CD8-positive, alpha-beta memory T cell (primary cell): Measurements from ENCODE around the gene STK32C. TPM values are rescaled to one million over a fixed set of nuclear protein-coding genes. Genes with fewer than 3 reads are reported as not detected.

Experiments used
- CTCF ChIA-PET: fragments of 350-600 bp; sonication (Branson Sonifier 250); formaldehyde crosslinking; loops from one replicate; lab custom pipeline; 2021; ENCODE audit warnings: antibody characterized with exemption; lab: Charles Lee
- POLR2A ChIA-PET: fragments of 350-600 bp; sonication (Branson Sonifier 250); formaldehyde crosslinking; loops from one replicate; lab custom pipeline; 2021; ENCODE audit warnings: antibody characterized with exemption; lab: Charles Lee
- DNase-seq, 5 donors: peaks; one replicate each; pipeline versions ENCODE4 v3.0.0 to v3.0.0-alpha.2; 2020 to 2022; ENCODE audit warnings: mixed read lengths in 1 of 5
- H3K27ac ChIP-seq: one replicate; pipeline ENCODE4 v1.7.0; 2013; ENCODE audit warnings: low read depth, mild to moderate bottlenecking, low read length, moderate library complexity
- H3K27me3 ChIP-seq: 2 replicates; pipeline ENCODE4 v1.7.0; 2013; ENCODE audit warnings: low read length, mild to moderate bottlenecking; ENCODE audit not compliant: insufficient read depth, poor library complexity, severe bottlenecking
- H3K36me3 ChIP-seq: 2 replicates; pipeline ENCODE4 v1.7.0; 2013; ENCODE audit warnings: mild to moderate bottlenecking, low read length, moderate library complexity; ENCODE audit not compliant: insufficient read depth
- H3K4me1 ChIP-seq: 2 replicates; pipeline ENCODE4 v1.7.0; 2013; ENCODE audit warnings: mild to moderate bottlenecking, low read length, moderate library complexity; ENCODE audit not compliant: insufficient read depth
- H3K4me3 ChIP-seq: 2 replicates; pipeline ENCODE4 v1.7.0; 2013; ENCODE audit warnings: mild to moderate bottlenecking, low read length
- H3K9me3 ChIP-seq: 2 replicates; pipeline ENCODE4 v1.7.0; 2013; ENCODE audit warnings: mild to moderate bottlenecking, low read length
- H3K27ac Mint-ChIP-seq, 8 donors: one replicate each; pipeline ENCODE4 v1.8.0; 2020 to 2021; ENCODE audit warnings: mixed read lengths in 8 of 8, mild to moderate bottlenecking in 6 of 8, inconsistent platforms in 3 of 8, moderate library complexity in 3 of 8
- H3K27me3 Mint-ChIP-seq, 2 donors: one replicate each; pipeline ENCODE4 v1.8.0; 2020 to 2021; ENCODE audit warnings: mixed read lengths in 2 of 2, mild to moderate bottlenecking in 1 of 2, moderate library complexity in 1 of 2
- H3K36me3 Mint-ChIP-seq, 3 donors: one replicate each; pipeline ENCODE4 v1.8.0; 2020 to 2021; ENCODE audit warnings: mixed read lengths in 3 of 3, inconsistent platforms in 1 of 3, mild to moderate bottlenecking in 1 of 3
- H3K4me1 Mint-ChIP-seq, 3 donors: one replicate each; pipeline ENCODE4 v1.8.0; 2020 to 2021; ENCODE audit warnings: mixed read lengths in 3 of 3, inconsistent platforms in 1 of 3, mild to moderate bottlenecking in 1 of 3
- H3K4me3 Mint-ChIP-seq, 7 donors: one replicate each; pipeline ENCODE4 v1.8.0; 2020 to 2021; ENCODE audit warnings: mixed read lengths in 7 of 7, mild to moderate bottlenecking in 6 of 7, moderate library complexity in 4 of 7, inconsistent platforms in 2 of 7
- H3K9me3 Mint-ChIP-seq, 5 donors: one replicate each; pipeline ENCODE4 v1.8.0; 2020 to 2022; ENCODE audit warnings: mixed read lengths in 5 of 5, mild to moderate bottlenecking in 3 of 5, moderate library complexity in 2 of 5, inconsistent platforms in 1 of 5
- polyA plus RNA-seq: library from polyadenylated mRNA; unstranded; fragments of 300-500 nt; fragmentation: Illumina TruSeq; gene quantifications from one replicate; pipeline ENCODE4 v1.2.3, GENCODE V29; 2021
- total RNA-seq, 2 experiments: library from RNA; stranded (reverse); gene quantifications; one replicate each; pipeline ENCODE4 v1.2.3, GENCODE V29; 2021

Gene STK32C
- total and polyA plus RNA-seq, 3 experiments from 2014 or later = 8.5 to 14.9 (median 14.0) TPM

DNA sequence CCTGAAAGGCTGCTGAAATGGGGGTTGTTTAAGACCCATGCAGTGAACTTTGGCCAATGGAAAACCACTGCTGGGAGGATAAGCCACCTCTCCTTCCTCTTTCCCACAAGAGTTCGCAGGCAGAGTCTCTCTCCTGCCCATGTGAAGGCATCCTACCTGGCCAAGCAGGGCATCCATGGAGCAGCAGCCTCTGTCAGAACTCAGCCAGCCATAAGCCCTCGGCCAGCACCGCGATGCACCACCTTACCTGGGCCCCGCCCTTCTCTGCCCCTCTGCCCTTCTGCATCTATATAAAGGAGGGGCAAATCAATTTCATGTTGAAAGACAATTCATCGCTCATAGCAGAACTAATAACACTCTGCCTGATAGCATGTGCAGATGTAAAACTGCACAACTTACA, 6.1 kb upstream of the STK32C start:
- Histone ChIP-seq H3K4me3 (no peak overlapping the region), H3K36me3 (no peaks in the 10 kb centered on the region), H3K27ac (no peak overlapping the region), H3K9me3 (no peaks in the 10 kb centered on the region), H3K27me3 (no peaks in the 10 kb centered on the region), H3K4me1 (no peaks in the 10 kb centered on the region)
- H3K27ac Mint-ChIP-seq = peak overlapping the region in 1 of 8 donors; percentile 12
- ChIA-PET CTCF (interaction anchor here (0.8 kb wide), 1 partner anchor 17 kb away, joined by 3 read pairs; no protein-coding TSS in a partner anchor), POLR2A (no interaction called here)
- H3K27me3 Mint-ChIP-seq = peaks cover 0 to 1% of the 10 kb centered on the region in 2 donors
- H3K4me1 Mint-ChIP-seq = peaks cover 0 to 3% (median 0%) of the 10 kb centered on the region in 3 donors
- no peak for DNase-seq
- H3K9me3 Mint-ChIP-seq = peaks cover 0 to 2% (median 0%) of the 10 kb centered on the region in 5 donors
- H3K36me3 Mint-ChIP-seq = no peaks in the 10 kb centered on the region
- H3K4me3 Mint-ChIP-seq = no peak overlapping the region

DNA sequence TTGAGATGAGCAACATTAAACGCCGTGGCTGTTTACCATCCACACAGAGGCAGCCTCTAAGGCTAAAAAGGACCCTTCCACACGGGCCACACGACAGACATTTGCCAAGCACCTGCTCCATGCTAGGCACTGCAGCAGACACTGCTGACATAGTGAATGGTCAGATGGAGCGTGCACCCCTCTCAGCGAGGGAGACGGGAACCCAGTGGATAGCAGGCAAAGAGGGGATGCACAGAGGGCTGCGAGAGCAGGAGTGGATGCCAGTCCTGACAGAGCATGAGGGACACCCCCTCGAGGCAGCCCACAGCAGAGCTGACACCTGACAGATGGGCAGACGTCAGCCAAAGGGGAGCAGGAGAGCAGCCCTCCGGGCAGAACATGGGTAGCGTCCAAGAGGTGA, 5.6 kb upstream of the STK32C start:
- H3K4me1 ChIP-seq = no peaks in the 10 kb centered on the region
- Mint-ChIP-seq H3K27me3 (peaks cover 0 to 1% of the 10 kb centered on the region in 2 donors), H3K36me3 (no peaks in the 10 kb centered on the region), H3K27ac (no peak overlapping the region), H3K9me3 (peaks cover 0 to 2% (median 0%) of the 10 kb centered on the region in 5 donors), H3K4me1 (peaks cover 0 to 5% (median 0%) of the 10 kb centered on the region in 3 donors), H3K4me3 (peak overlapping the region in 1 of 7 donors; percentile 58)
- no peak for DNase-seq
- H3K27ac ChIP-seq = no peak overlapping the region
- no peaks in the 10 kb centered on the region for H3K27me3 ChIP-seq
- H3K36me3 ChIP-seq = no peaks in the 10 kb centered on the region
- POLR2A ChIA-PET = no interaction called here
- no peak overlapping the region for H3K4me3 ChIP-seq
- no peaks in the 10 kb centered on the region for H3K9me3 ChIP-seq
- CTCF ChIA-PET = no interaction called here

DNA sequence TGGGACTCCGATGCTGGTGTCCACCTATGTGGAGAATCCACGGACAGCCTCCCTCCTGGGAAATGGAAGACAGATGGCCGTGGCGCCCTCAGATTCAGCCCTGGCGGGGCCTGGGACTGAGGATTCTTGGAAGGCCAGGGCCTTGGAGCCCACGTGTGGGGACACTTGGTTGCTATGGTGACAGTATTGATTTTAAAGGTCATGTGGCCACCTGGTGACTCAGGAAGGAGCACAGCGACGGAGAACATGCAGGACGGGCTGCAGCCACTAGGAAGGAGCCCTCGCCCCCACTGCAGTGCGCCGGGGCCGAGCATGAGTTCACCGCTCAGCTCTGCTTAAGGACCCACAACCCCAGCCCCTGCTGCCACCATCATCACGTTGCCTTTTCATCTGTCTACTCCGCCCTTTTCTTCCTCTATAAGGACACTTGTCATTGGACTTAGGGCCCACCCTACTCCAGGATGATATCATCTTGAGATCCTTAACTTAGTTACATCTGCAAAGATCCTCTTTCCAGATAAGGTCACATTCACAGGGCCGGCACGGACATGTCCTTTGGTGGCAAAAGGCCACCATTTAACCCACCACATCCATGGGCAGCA, 3.7 kb upstream of the STK32C start:
- H3K36me3 ChIP-seq = no peaks in the 10 kb centered on the region
- CTCF ChIA-PET = interaction anchor here (1.6 kb wide), 1 partner anchor 42 kb away, joined by 3 read pairs; no protein-coding TSS in a partner anchor

DNA sequence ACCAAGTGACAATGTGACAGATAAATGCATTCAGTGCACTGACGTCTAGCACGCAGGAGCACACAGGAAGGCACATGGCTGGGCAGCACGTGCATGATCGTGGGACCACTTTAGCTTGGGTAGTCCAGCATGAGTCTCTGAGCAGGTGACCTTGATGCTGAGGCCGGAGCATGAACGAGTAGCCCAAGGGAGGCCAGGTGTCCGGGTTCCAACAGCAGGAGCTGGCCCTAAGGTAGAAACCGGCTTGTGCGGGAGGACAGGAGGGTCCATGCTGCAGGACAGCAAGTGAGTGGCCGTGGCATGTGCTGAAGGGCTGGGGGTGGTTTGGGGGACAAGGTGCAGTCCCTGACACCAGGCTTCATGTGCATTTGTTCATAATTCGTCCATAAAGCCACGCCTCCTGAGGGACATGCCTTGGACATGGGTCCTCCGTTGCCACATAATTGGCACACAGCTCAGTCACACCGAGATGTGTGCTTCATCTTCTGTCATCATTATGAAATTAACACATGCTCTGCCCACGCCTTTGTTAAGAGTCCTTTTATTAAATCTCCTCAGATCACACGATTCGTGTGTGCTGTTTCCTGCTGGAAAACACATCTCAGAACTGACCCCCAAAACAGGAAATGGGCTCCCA, 3.1 kb upstream of the STK32C start:
- ChIA-PET POLR2A (no interaction called here), CTCF (interaction anchor here (1.6 kb wide), 1 partner anchor 42 kb away, joined by 3 read pairs; no protein-coding TSS in a partner anchor)
- H3K4me1 Mint-ChIP-seq = peaks cover 5 to 16% (median 12%) of the 10 kb centered on the region in 3 donors
- peaks cover 0 to 1% (median 0%) of the 10 kb centered on the region in 3 donors for H3K36me3 Mint-ChIP-seq
- peak overlapping the region in 1 of 8 donors; percentile 71 for H3K27ac Mint-ChIP-seq
- H3K9me3 ChIP-seq = no peaks in the 10 kb centered on the region
- H3K27ac ChIP-seq = no peak overlapping the region
- DNase-seq = no peak
- H3K4me3 ChIP-seq = no peak overlapping the region
- H3K4me3 Mint-ChIP-seq = peak overlapping the region in 2 of 7 donors; percentile 19 to 76
- peaks cover 0 to 1% of the 10 kb centered on the region in 2 donors for H3K27me3 Mint-ChIP-seq
- peaks cover 0 to 2% (median 0%) of the 10 kb centered on the region in 5 donors for H3K9me3 Mint-ChIP-seq
- no peaks in the 10 kb centered on the region for H3K27me3 ChIP-seq
- peaks cover 10% of the 10 kb centered on the region for H3K4me1 ChIP-seq
- H3K36me3 ChIP-seq = no peaks in the 10 kb centered on the region

More for the DNA sequence above, 3.7 kb upstream of the STK32C start:
- Mint-ChIP-seq H3K4me3 (peak overlapping the region in 1 of 7 donors; percentile 76), H3K9me3 (peaks cover 0 to 2% (median 0%) of the 10 kb centered on the region in 5 donors), H3K36me3 (peaks cover 0 to 1% (median 0%) of the 10 kb centered on the region in 3 donors), H3K27ac (peak overlapping the region in 2 of 8 donors; percentile 58 to 60), H3K4me1 (peaks cover 3 to 11% (median 6%) of the 10 kb centered on the region in 3 donors), H3K27me3 (peaks cover 0 to 1% of the 10 kb centered on the region in 2 donors)
- DNase-seq = no peak
- POLR2A ChIA-PET = no interaction called here
- Histone ChIP-seq H3K27ac (no peak overlapping the region), H3K9me3 (no peaks in the 10 kb centered on the region), H3K4me1 (peaks cover 6% of the 10 kb centered on the region), H3K27me3 (no peaks in the 10 kb centered on the region), H3K4me3 (no peak overlapping the region)

DNA sequence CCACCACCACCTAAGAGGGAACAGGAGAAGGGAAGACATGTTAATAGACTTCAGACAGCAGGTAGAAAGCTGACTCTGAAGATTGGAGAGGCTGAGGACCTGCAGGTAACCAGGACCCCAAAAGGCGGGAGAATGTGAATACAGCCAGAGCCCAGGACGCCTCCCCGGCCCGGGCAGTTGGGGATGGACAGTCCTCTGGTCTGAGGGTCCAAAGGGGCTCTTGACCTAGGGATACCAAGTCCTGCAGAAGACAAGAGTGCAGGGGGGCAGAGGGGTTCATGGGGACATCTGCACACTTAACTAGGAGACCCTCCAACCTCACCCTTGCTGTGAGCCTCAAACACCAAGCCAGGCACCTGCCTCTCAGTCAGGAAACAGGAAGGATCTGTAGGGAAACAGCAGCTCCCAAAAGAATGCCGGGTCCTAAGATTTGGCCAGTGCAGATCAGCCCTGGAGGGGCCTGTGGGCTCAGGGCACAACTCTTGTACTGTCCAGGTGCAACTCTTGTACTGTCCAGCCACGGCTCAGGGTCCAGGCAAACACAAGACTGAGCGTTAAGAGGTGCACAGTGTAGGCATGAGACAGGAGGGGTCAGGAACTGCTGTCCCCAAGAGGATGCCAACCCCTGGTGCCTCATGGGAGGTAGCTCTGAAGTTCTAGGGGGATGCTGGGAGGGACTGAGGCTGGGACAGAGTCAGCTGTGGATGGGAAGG, 2.3 kb upstream of the STK32C start:
- peak overlapping the region in 1 of 8 donors; percentile 71 for H3K27ac Mint-ChIP-seq
- Histone ChIP-seq H3K36me3 (no peaks in the 10 kb centered on the region), H3K9me3 (no peaks in the 10 kb centered on the region), H3K27me3 (no peaks in the 10 kb centered on the region), H3K27ac (no peak overlapping the region), H3K4me3 (no peak overlapping the region), H3K4me1 (peaks cover 10% of the 10 kb centered on the region)
- H3K4me3 Mint-ChIP-seq = peak overlapping the region; percentile 44 to 76 (median 71)
- H3K4me1 Mint-ChIP-seq = peaks cover 5 to 16% (median 13%) of the 10 kb centered on the region in 3 donors
- DNase-seq = no peak
- H3K36me3 Mint-ChIP-seq = peaks cover 0 to 1% (median 0%) of the 10 kb centered on the region in 3 donors
- CTCF ChIA-PET = no interaction called here
- peaks cover 0 to 1% of the 10 kb centered on the region in 2 donors for H3K27me3 Mint-ChIP-seq
- peaks cover 0 to 2% (median 0%) of the 10 kb centered on the region in 5 donors for H3K9me3 Mint-ChIP-seq
- POLR2A ChIA-PET = no interaction called here

DNA sequence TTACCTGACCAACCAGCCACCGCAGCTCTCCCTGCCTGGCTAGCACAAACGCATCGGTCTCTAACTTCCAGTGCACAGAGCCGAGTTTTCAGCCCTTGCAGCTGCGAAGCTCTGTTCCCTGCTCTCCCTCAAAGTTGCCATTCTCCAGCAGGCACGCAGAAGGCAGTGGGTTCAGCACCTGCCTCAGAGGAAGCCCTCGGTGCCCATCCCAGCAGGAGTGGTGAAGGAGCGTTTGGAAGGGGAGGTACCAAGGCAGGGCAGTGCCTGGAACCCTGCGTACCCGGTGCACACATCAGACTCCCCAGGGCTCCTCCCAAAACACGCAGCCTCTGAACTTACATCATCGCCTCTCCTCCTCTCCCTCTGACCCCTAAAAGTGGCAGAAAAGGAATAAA, 1.7 kb upstream of the STK32C start:
- Mint-ChIP-seq H3K4me3 (peak overlapping the region; percentile 29 to 79 (median 71)), H3K9me3 (peaks cover 0 to 2% (median 0%) of the 10 kb centered on the region in 5 donors), H3K36me3 (peaks cover 0 to 1% (median 0%) of the 10 kb centered on the region in 3 donors), H3K27ac (no peak overlapping the region), H3K4me1 (peaks cover 5 to 16% (median 13%) of the 10 kb centered on the region in 3 donors), H3K27me3 (peaks cover 0 to 1% of the 10 kb centered on the region in 2 donors)
- Histone ChIP-seq H3K4me3 (no peak overlapping the region), H3K27me3 (no peaks in the 10 kb centered on the region), H3K4me1 (peaks cover 10% of the 10 kb centered on the region), H3K36me3 (no peaks in the 10 kb centered on the region), H3K9me3 (no peaks in the 10 kb centered on the region), H3K27ac (no peak overlapping the region)
- ChIA-PET CTCF (no interaction called here), POLR2A (no interaction called here)
- DNase-seq = no peak

DNA sequence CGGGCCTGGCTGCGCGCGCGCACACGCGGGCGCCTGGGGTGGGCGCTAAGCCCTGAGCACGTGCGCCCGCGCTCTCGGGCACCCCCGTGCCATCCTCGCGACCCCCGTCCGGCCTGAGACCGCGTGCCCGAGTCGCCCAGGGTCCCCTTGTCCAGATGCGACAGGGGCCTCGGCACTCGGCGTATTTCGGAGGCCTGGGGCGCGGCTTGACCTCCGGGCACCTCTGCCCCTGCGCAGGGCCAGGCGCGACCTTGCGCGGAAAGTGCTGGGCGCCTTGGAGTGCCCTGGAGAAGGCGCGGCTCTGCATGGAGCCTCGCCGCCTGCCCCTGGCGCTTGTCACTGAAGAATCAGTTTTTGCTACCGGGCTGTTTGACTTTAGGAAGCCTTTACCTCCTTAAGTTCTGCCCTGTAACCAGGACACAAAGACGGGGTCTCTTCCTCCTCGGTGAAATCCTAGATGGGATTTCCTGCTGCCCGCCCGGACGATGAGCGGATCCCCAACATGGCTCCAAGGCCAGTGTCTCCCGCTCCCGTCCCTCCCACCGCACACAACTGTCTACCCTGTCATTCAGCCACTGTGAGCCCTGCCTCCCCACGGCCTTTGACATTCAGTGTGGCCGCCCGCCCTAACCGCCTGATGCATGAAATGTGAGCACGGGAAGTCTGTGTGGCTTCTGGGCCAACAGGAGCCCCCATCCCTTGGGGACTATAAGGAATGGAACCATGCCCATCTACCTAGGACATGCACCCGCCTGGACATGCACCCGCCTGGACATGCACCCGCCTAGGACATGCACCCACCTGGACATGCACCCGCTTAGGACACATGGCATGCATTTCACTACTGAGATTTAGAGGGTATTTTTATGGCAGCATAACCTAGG, 1.1 kb upstream of the STK32C start:
- no peaks in the 10 kb centered on the region for H3K9me3 ChIP-seq
- CTCF ChIA-PET = no interaction called here
- peak overlapping the region; percentile 71 to 89 (median 79) for H3K4me3 Mint-ChIP-seq
- H3K36me3 ChIP-seq = no peaks in the 10 kb centered on the region
- POLR2A ChIA-PET = no interaction called here
- H3K4me1 Mint-ChIP-seq = peaks cover 5 to 16% (median 13%) of the 10 kb centered on the region in 3 donors
- peak in 1 of 5 donors; percentile 11 for DNase-seq
- no peak overlapping the region for H3K27ac ChIP-seq
- peak overlapping the region; percentile 43 for H3K4me3 ChIP-seq
- peak overlapping the region in 4 of 8 donors; percentile 14 to 63 (median 29) for H3K27ac Mint-ChIP-seq
- peaks cover 0 to 1% (median 0%) of the 10 kb centered on the region in 3 donors for H3K36me3 Mint-ChIP-seq
- peaks cover 10% of the 10 kb centered on the region for H3K4me1 ChIP-seq
- H3K27me3 ChIP-seq = no peaks in the 10 kb centered on the region
- peaks cover 0 to 1% of the 10 kb centered on the region in 2 donors for H3K27me3 Mint-ChIP-seq
- no peaks in the 10 kb centered on the region for H3K9me3 Mint-ChIP-seq
